Hepatocyte (in vitro differentiated cells): ENCODE data around the gene ZNF394. TPM values are rescaled to one million over a fixed set of nuclear protein-coding genes. Genes with fewer than 3 reads are reported as not detected.

Source experiments
- DNase-seq: peaks from one replicate; pipeline ENCODE4 v3.0.0-alpha.2; 2016; ENCODE audit warnings: low spot score
- H2AFZ ChIP-seq: fragments of 200-600 bp; sonication (generic); 2 replicates; pipeline ENCODE4 v1.6.0; 2016; ENCODE audit warnings: antibody characterized with exemption, mild to moderate bottlenecking
- H3K27ac ChIP-seq: fragments of 200-600 bp; sonication (generic); 2 replicates; pipeline ENCODE4 v1.5.1; 2016; ENCODE audit warnings: mild to moderate bottlenecking
- H3K27me3 ChIP-seq: fragments of 200-600 bp; sonication (generic); 2 replicates; pipeline ENCODE4 v1.6.1; 2016
- H3K36me3 ChIP-seq: fragments of 200-600 bp; sonication (generic); replicated peaks from 2 replicates; pipeline ENCODE4 v1.5.1; 2016; ENCODE audit warnings: low read depth; ENCODE audit not compliant: insufficient read depth
- H3K4me1 ChIP-seq: fragments of 200-600 bp; sonication (generic); 2 replicates; pipeline ENCODE4 v1.5.1; 2016; ENCODE audit warnings: mild to moderate bottlenecking, moderate library complexity; ENCODE audit not compliant: insufficient read depth
- H3K4me2 ChIP-seq: fragments of 200-600 bp; sonication (generic); 2 replicates; pipeline ENCODE4 v1.6.0; 2016
- H3K4me3 ChIP-seq: fragments of 200-600 bp; sonication (generic); 2 replicates; pipeline ENCODE4 v1.5.1; 2016; ENCODE audit warnings: mild to moderate bottlenecking
- H3K79me2 ChIP-seq: fragments of 200-600 bp; sonication (generic); 2 replicates; pipeline ENCODE4 v1.6.0; 2017; ENCODE audit warnings: mild to moderate bottlenecking
- H3K9me2 ChIP-seq: fragments of 200-600 bp; sonication (generic); replicated peaks from 2 replicates; pipeline ENCODE4 v1.6.0; 2017; ENCODE audit warnings: mild to moderate bottlenecking; ENCODE audit not compliant: insufficient read depth
- H3K9me3 ChIP-seq: fragments of 200-600 bp; sonication (generic); 2 replicates; pipeline ENCODE4 v1.5.1; 2016; ENCODE audit warnings: low read depth, mild to moderate bottlenecking
- H4K20me1 ChIP-seq: fragments of 200-600 bp; sonication (generic); 2 replicates; pipeline ENCODE4 v1.6.0; 2016; ENCODE audit warnings: mild to moderate bottlenecking; ENCODE audit not compliant: insufficient read depth, poor library complexity, severe bottlenecking
- EZH2 ChIP-seq: fragments of 200-600 bp; sonication (generic); IDR thresholded peaks from 2 replicates; pipeline ENCODE4 v1.6.1; 2016; ENCODE audit warnings: antibody characterized with exemption, mild to moderate bottlenecking, borderline replicate concordance
- EZH2phosphoT487 ChIP-seq: fragments of 200-600 bp; sonication (generic); IDR thresholded peaks from one replicate; pipeline ENCODE4 v1.6.1; 2018; ENCODE audit warnings: antibody characterized with exemption, mild to moderate bottlenecking, low read depth, moderate library complexity; ENCODE audit not compliant: unreplicated experiment, severe bottlenecking
- WGBS: methylation state at CpG from one replicate; pipeline ENCODE4 v1.1.6; 2016; ENCODE audit warnings: low lambda C conversion rate; ENCODE audit errors: missing lambda C conversion rate; 5-methylcytosine and 5-hydroxymethylcytosine counted together
- polyA plus RNA-seq: library from polyadenylated mRNA; unstranded; fragments of >200 nt; fragmentation: Nextera tagmentation; extraction: Ambion mirVana; gene quantifications from 2 replicates; pipeline ENCODE4 v1.2.1, GENCODE V29; 2016
- total RNA-seq: library from RNA; depleted of rRNA; stranded (reverse); fragments of >200 nt; gene quantifications from 2 replicates; pipeline ENCODE4 v1.2.3, GENCODE V29; 2014
- TF ChIP-seq, protein P1 (sequence below): fragments of 200-600 bp; sonication (generic); IDR thresholded peaks from 2 replicates; pipeline ENCODE4 v1.5.1; 2016; ENCODE audit warnings: antibody characterized with exemption, mild to moderate bottlenecking; ENCODE audit not compliant: poor library complexity

ZNF394 gene
- total and polyA plus RNA-seq, 2 experiments from 2014 or later: 18.4 to 19.4 TPM

DNA sequence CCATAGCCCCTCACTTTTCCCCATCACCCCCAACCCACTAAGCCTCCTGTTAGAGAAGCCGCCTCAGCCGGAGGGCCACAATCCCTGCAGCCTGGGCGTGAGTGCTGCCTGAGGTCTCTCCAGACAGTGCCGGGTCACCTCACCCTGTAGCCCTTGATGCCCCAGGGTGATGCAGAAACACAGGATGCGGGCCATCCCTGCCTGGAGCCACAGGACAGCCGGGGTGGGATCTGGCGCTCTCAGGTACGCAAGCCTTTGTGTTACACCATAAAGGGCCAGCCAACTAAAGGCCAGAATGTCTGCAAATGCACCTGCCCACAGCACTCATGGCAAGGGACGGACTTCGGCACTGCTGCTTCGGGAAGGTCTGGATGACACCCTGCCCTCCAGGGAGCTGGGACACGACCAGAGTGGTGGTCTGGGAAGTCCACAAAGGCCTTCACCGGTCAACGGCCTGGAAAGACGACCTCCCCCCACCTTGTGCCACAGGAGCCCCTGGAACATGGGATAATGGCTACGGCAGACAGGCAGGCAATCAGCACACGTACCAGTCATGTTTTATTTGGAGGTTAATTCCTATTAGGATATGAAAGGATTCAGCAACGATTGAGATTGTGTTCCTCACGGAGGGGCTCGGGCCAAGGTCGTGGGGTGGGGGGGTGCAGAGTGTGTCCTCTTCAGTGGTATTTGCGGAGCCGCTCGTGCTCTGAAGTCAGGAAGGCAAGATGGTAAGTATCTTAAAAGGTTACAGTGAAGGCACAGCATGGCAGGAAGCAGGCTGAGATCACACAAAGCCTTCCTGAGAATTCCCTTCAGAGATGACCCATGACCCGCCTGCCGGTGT, 42.2 kb downstream of the ZNF394 start:
- Histone ChIP-seq H3K4me3 (no peak overlapping the region), H3K27me3 (no peaks in the 10 kb centered on the region), H3K9me3 (no peaks in the 10 kb centered on the region), H3K4me1 (no peaks in the 10 kb centered on the region), H3K79me2 (peaks cover 51% of the 10 kb centered on the region), H3K36me3 (no peaks in the 10 kb centered on the region), H3K4me2 (no peak overlapping the region), H2AFZ (no peak overlapping the region), H3K9me2 (no peaks in the 10 kb centered on the region), H3K27ac (no peak overlapping the region), H4K20me1 (peaks cover 38% of the 10 kb centered on the region)
- DNase-seq: no peak
- TF ChIP-seq, protein P1, sequence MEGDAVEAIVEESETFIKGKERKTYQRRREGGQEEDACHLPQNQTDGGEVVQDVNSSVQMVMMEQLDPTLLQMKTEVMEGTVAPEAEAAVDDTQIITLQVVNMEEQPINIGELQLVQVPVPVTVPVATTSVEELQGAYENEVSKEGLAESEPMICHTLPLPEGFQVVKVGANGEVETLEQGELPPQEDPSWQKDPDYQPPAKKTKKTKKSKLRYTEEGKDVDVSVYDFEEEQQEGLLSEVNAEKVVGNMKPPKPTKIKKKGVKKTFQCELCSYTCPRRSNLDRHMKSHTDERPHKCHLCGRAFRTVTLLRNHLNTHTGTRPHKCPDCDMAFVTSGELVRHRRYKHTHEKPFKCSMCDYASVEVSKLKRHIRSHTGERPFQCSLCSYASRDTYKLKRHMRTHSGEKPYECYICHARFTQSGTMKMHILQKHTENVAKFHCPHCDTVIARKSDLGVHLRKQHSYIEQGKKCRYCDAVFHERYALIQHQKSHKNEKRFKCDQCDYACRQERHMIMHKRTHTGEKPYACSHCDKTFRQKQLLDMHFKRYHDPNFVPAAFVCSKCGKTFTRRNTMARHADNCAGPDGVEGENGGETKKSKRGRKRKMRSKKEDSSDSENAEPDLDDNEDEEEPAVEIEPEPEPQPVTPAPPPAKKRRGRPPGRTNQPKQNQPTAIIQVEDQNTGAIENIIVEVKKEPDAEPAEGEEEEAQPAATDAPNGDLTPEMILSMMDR: no peak
- TF ChIP-seq EZH2phosphoT487: no peak
- no peak for TF ChIP-seq EZH2
- WGBS: 94% methylated on average over 26 of the region's 26 CpGs

DNA sequence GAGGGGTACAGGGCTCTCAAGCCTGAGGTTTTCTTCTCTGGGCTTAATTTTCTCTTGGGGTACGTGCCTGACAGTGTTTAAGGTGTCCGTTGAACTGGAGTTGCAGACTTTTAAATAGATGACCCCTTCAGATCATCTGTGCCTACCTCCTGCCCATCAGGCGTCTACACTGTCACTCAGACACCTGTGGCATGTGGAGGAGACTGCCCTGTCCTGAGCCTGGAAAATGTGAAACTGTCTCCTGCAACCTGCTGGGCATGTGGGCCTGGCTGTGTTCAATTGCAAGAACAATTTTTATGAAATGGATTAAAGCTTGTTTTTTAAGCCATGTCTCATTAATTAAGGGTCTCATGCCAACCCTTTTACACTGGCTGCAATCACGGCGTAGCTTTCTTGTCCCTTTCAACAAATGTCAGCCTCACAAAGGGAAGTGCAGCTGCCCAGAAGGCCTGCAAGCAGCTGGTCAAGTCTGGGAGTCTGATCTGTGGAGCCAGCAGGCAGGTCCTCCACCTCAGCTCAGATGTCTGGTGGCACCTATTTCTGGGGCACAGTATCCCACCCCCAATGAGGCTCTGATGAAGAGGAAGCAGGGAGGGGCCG, 42.9 kb downstream of the ZNF394 start:
- TF ChIP-seq EZH2 (no peak), EZH2phosphoT487 (no peak)
- TF ChIP-seq, protein P1: no peak
- no peaks in the 10 kb centered on the region for H3K4me1 ChIP-seq
- no peak overlapping the region for H3K27ac ChIP-seq
- H2AFZ ChIP-seq: no peak overlapping the region
- no peaks in the 10 kb centered on the region for H3K36me3 ChIP-seq
- WGBS: 93% methylated on average over 6 of the region's 6 CpGs
- H3K79me2 ChIP-seq: peaks cover 44% of the 10 kb centered on the region
- H3K9me3 ChIP-seq: no peaks in the 10 kb centered on the region
- no peak overlapping the region for H3K4me3 ChIP-seq
- no peak for DNase-seq
- peaks cover 38% of the 10 kb centered on the region for H4K20me1 ChIP-seq
- H3K27me3 ChIP-seq: no peaks in the 10 kb centered on the region
- no peak overlapping the region for H3K4me2 ChIP-seq
- H3K9me2 ChIP-seq: no peaks in the 10 kb centered on the region

DNA sequence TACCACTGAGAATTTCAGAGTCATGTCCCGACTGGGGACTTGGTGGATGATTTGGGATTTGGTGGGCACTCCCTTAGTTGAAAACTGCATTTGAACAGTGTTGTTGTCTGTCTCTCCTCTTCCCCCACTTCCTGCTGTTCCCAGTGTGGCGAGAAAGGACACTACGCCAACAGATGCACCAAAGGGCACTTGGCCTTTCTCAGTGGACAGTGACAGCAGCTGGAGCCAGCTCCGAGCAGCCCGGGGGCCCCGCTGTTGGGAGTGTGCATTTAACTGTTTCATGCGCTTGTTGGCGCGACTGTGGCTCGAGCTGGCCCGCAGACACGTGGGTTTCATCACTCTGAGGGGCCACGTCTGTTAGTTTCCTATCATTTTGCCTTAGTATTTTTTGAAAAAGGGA, 43.8 kb downstream of the ZNF394 start:
- H3K36me3 ChIP-seq: no peaks in the 10 kb centered on the region
- H3K27ac ChIP-seq: no peak overlapping the region
- TF ChIP-seq EZH2phosphoT487 (no peak), EZH2 (no peak)
- H3K27me3 ChIP-seq: no peaks in the 10 kb centered on the region
- 89% methylated on average over 13 of the region's 13 CpGs for WGBS
- no peak overlapping the region for H2AFZ ChIP-seq
- no peaks in the 10 kb centered on the region for H3K9me2 ChIP-seq
- no peak overlapping the region for H3K4me3 ChIP-seq
- H3K4me2 ChIP-seq: no peak overlapping the region
- H3K9me3 ChIP-seq: no peaks in the 10 kb centered on the region
- peaks cover 35% of the 10 kb centered on the region for H3K79me2 ChIP-seq
- H3K4me1 ChIP-seq: no peaks in the 10 kb centered on the region
- H4K20me1 ChIP-seq: peaks cover 31% of the 10 kb centered on the region
- no peak for DNase-seq

DNA sequence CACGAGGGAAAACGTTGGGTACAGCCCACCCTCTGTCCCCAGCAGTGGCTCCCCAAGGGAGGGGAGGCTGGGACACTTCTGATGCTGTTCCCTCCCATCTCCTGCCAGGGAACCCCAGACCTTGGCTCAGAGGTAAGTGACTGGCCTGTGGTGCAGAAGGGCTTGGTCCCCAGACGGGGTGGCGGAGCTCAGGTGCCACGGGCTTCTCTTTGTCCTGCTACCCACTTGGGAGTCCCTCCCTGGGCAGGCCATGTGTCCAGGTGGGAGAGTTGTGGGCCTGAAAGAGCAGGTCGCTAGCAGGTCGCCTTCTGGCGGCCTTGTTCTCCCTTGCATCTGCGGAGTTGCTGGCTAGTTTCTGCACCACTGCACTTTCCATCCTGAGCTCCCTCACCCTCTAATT, 44.2 kb downstream of the ZNF394 start:
- H3K27ac ChIP-seq: no peak overlapping the region
- H3K4me1 ChIP-seq: no peaks in the 10 kb centered on the region
- peaks cover 33% of the 10 kb centered on the region for H3K79me2 ChIP-seq
- no peak overlapping the region for H2AFZ ChIP-seq
- H3K27me3 ChIP-seq: no peaks in the 10 kb centered on the region
- no peaks in the 10 kb centered on the region for H3K9me2 ChIP-seq
- no peak for DNase-seq
- no peak overlapping the region for H3K4me2 ChIP-seq
- H4K20me1 ChIP-seq: peaks cover 27% of the 10 kb centered on the region
- no peaks in the 10 kb centered on the region for H3K9me3 ChIP-seq
- no peaks in the 10 kb centered on the region for H3K36me3 ChIP-seq
- no peak for TF ChIP-seq EZH2
- TF ChIP-seq, protein P1: no peak
- no peak overlapping the region for H3K4me3 ChIP-seq
- WGBS: 95% methylated on average over 9 of the region's 9 CpGs
